Measurements from ENCODE around the gene RAB29. TPM values are rescaled to one million over a fixed set of nuclear protein-coding genes. Genes with fewer than 3 reads are reported as not detected.

The RAB29 gene
- polyA plus RNA-seq, 1 of the 3 experiments (the other 2 are of a cell fraction): 9.2 TPM

- TF ChIP-seq ZBTB33 (IDR thresholded peaks at IDR 0.05; ENCODE audit: borderline replicate concordance, low read depth): no peak
- TF ChIP-seq TAF1 (IDR thresholded peaks at IDR 0.05; ENCODE audit: borderline replicate concordance, low read depth, low read length): no peak
- no peak for TF ChIP-seq RFX5 (IDR thresholded peaks at IDR 0.05; ENCODE audit: low read length)
- no peak for TF ChIP-seq GABPA (IDR thresholded peaks at IDR 0.05; ENCODE audit: low read depth)
- no peak for TF ChIP-seq MXI1 (IDR thresholded peaks at IDR 0.05; ENCODE audit: low read depth, low read length)
- TF ChIP-seq RXRA (IDR thresholded peaks at IDR 0.05; ENCODE audit: borderline replicate concordance, low read depth): no peak
- no peak for TF ChIP-seq YY1 (IDR thresholded peaks at IDR 0.05; ENCODE audit: low read depth)
- TF ChIP-seq SIN3A (IDR thresholded peaks at IDR 0.05; ENCODE audit: borderline replicate concordance, low read depth, low read length): no peak
- no peak for TF ChIP-seq NFIC (IDR thresholded peaks at IDR 0.05; ENCODE audit: borderline replicate concordance)
- TF ChIP-seq FOSL2 (IDR thresholded peaks at IDR 0.05; ENCODE audit: borderline replicate concordance, low read depth): no peak
These were observed 26.8 kb upstream of the RAB29 start (continued) for GRCh38 chr1:205802060-205802459.

DNA sequence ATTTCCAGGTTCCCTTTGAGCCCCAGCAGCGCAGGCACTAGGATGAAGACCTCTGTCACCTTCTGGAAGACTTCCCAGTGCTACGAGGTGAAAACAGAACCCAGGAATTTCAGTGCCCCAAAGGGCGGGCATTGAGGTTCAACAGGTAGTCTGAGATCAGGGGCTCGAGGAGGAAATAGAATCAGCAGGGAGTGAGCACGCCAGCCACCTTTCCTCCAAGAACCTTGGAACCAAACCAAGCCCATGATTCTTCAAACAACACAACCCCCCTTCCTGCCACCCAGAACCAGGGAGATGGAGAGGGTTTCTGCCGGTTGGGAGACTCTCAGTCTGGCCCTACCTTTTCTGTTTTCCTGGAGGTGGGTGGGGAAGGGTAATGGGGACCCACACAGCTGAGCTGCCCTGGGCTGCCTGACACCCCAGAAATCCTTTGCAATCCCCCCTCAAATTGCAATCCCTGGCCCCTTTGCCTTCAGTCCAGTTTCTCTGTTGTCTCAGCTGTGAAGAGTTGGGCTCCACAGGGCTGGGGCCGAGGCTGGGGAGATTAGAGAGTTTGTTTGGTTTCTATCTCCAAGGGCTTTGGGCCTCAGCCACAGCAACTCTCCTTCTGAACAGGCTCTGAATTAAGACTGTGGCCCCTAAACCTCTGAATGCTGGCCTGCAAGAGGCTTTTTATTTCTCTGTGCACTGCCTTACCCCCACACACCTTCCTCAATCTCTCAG lies 25.9 kb upstream of the RAB29 start:
- CTCF ChIA-PET: interaction anchor here (0.9 to 1.6 kb wide), 5 partner anchors 8 to 176 kb away, joined by 4 to 5 read pairs (median 4); no protein-coding TSS in a partner anchor
- Histone ChIP-seq H3F3A (replicated peaks; ENCODE audit: insufficient read depth) (no peaks in the 10 kb centered on the region), H2AFZ (ENCODE audit: low read depth) (no peak overlapping the region), H3K9ac (no peak overlapping the region), H3K4me3 (ENCODE audit: low read depth in 2 of 2, low read length in 1 of 2) (no peak overlapping the region), H3K9me2 (no peaks in the 10 kb centered on the region), H3K27me3 (ENCODE audit: insufficient read depth) (no peaks in the 10 kb centered on the region), H3K4me2 (no peak overlapping the region), H3K9me3 (no peaks in the 10 kb centered on the region), H3K79me2 (ENCODE audit: insufficient read depth) (no peaks in the 10 kb centered on the region), H3K36me3 (replicated peaks in 1 of 2; ENCODE audit: control insufficient read depth in 1 of 2, insufficient read depth in 2 of 2, low read length in 1 of 2) (peaks cover 0 to 31% of the 10 kb centered on the region in 2 experiments), H4K20me1 (ENCODE audit: insufficient read depth) (no peaks in the 10 kb centered on the region), H3K4me1 (ENCODE audit: control insufficient read depth in 1 of 2, insufficient read depth in 2 of 2, low read depth in 1 of 2, low read length in 1 of 2) (no peaks in the 10 kb centered on the region; a peak in 1 of 4 replicates), H3K27ac (ENCODE audit: low read depth in 2 of 2, low read length in 1 of 2) (no peak overlapping the region)
- POLR2A ChIA-PET: no interaction called here
- WGBS (ENCODE audit: low lambda C conversion rate): 98% methylated on average over 6 of the region's 7 CpGs
- TF ChIP-seq ZBTB33 (IDR thresholded peaks at IDR 0.05; ENCODE audit: borderline replicate concordance, low read depth) (no peak), NFIC (IDR thresholded peaks at IDR 0.05; ENCODE audit: borderline replicate concordance) (no peak), FOSL2 (IDR thresholded peaks at IDR 0.05; ENCODE audit: borderline replicate concordance, low read depth) (no peak), TEAD4 (IDR thresholded peaks at IDR 0.05; ENCODE audit: borderline replicate concordance, insufficient read depth) (no peak), JUND (IDR thresholded peaks at IDR 0.05) (no peak), YY1 (IDR thresholded peaks at IDR 0.05; ENCODE audit: low read depth) (no peak), MAX (IDR thresholded peaks at IDR 0.05; ENCODE audit: low read depth) (no peak), TCF12 (IDR thresholded peaks at IDR 0.05) (no peak), RAD21 (IDR thresholded peaks at IDR 0.05; ENCODE audit: low read length) (no peak), RXRA (IDR thresholded peaks at IDR 0.05; ENCODE audit: borderline replicate concordance, low read depth) (no peak), RFX5 (IDR thresholded peaks at IDR 0.05; ENCODE audit: low read length) (no peak)
- TF ChIP-seq, protein P1, sequence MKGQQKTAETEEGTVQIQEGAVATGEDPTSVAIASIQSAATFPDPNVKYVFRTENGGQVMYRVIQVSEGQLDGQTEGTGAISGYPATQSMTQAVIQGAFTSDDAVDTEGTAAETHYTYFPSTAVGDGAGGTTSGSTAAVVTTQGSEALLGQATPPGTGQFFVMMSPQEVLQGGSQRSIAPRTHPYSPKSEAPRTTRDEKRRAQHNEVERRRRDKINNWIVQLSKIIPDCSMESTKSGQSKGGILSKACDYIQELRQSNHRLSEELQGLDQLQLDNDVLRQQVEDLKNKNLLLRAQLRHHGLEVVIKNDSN (IDR thresholded peaks at IDR 0.05; ENCODE audit: borderline replicate concordance, low read depth): no peak
- TF ChIP-seq, protein P2, sequence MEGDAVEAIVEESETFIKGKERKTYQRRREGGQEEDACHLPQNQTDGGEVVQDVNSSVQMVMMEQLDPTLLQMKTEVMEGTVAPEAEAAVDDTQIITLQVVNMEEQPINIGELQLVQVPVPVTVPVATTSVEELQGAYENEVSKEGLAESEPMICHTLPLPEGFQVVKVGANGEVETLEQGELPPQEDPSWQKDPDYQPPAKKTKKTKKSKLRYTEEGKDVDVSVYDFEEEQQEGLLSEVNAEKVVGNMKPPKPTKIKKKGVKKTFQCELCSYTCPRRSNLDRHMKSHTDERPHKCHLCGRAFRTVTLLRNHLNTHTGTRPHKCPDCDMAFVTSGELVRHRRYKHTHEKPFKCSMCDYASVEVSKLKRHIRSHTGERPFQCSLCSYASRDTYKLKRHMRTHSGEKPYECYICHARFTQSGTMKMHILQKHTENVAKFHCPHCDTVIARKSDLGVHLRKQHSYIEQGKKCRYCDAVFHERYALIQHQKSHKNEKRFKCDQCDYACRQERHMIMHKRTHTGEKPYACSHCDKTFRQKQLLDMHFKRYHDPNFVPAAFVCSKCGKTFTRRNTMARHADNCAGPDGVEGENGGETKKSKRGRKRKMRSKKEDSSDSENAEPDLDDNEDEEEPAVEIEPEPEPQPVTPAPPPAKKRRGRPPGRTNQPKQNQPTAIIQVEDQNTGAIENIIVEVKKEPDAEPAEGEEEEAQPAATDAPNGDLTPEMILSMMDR (IDR thresholded peaks at IDR 0.05): no peak
- DNase-seq: no peak
